GM13977 (cell line): ENCODE measurements around the gene NANOG.
"Not testable (repeated sequence)": the region's sequence is repeated elsewhere in the genome, so short reads cannot be mapped to it uniquely, and the experiment has no call there.

Experiments
- DNase-seq: peaks from one replicate; pipeline ENCODE4 v3.0.0; 2012; ENCODE audit warnings: low spot score
- CTCF ChIP-seq: IDR thresholded peaks from 2 replicates; pipeline ENCODE4 v1.5.1; 2012; ENCODE audit warnings: mild to moderate bottlenecking, control low read depth; ENCODE audit not compliant: insufficient read depth; ENCODE audit errors: extremely low read depth, missing control alignments
- in situ Hi-C: fragments of 300-500 bp; cut with MboI; formaldehyde crosslinking; loops from one replicate; pipeline ENCODE4 v1.12.0; 2022; ENCODE audit warnings: low sequenced_read_pairs, low pct_unique_long_range_greater_than_20kb, mixed read lengths, inconsistent platforms; ENCODE audit not compliant: unreplicated experiment

The NANOG gene

GRCh38 chr12:7756993-7757392, 32.2 kb upstream of the NANOG start:
- TF ChIP-seq CTCF, result no peak
- in situ Hi-C loops, result no loop called here
- no peak for DNase-seq

- TF ChIP-seq CTCF, result no peak
- no peak for DNase-seq
- in situ Hi-C loops, result no loop called here
Measured at GRCh38 chr12:7758766-7759140, 30.4 kb upstream of the NANOG start.

- in situ Hi-C loops, result no loop called here
- DNase-seq, result no peak
- TF ChIP-seq CTCF, result no peak
Measured at GRCh38 chr12:7769999-7770398, 19.2 kb upstream of the NANOG start.

GRCh38 chr12:7781274-7781673, 7.9 kb upstream of the NANOG start:
- no peak for TF ChIP-seq CTCF
- in situ Hi-C loops, result no loop called here
- no peak for DNase-seq

GRCh38 chr12:7782055-7782454, 7.1 kb upstream of the NANOG start:
- in situ Hi-C loops, result no loop called here
- no peak for DNase-seq
- no peak for TF ChIP-seq CTCF

- in situ Hi-C loops, DNase-seq: not testable (repeated sequence)
Measured at GRCh38 chr12:7783433-7783832, 5.8 kb upstream of the NANOG start.

GRCh38 chr12:7784701-7785100, 4.5 kb upstream of the NANOG start:
- no peak for TF ChIP-seq CTCF
- in situ Hi-C loops, result no loop called here
- no peak for DNase-seq
